ENCODE results near the gene CDC6. TPM values are rescaled to one million over a fixed set of nuclear protein-coding genes. Genes with fewer than 3 reads are reported as not detected.

Gene CDC6
- total RNA-seq, 1 experiment from 2014 or later: 96.8 TPM

GRCh38 chr17:40348562-40349476 is 61.1 kb downstream of the CDC6 start:
- POLR2A ChIA-PET: interaction anchor here (0.9 to 4.7 kb wide), 10 partner anchors 9 to 248 kb away, joined by 3 to 24 read pairs (median 4); partner anchors contain the start of genes NR1D1 and WIPF2
- Mint-ChIP-seq H3K4me1 (ENCODE audit: insufficient read depth, unreplicated experiment) (peaks cover 50% of the 10 kb centered on the region), H3K27ac (ENCODE audit: low read depth, unreplicated experiment) (peak overlapping the region; percentile 77), H3K4me3 (ENCODE audit: unreplicated experiment) (peak overlapping the region; percentile 56), H3K27me3 (ENCODE audit: insufficient read depth, unreplicated experiment) (no peaks in the 10 kb centered on the region), H3K36me3 (ENCODE audit: insufficient read depth, unreplicated experiment) (peaks cover 15% of the 10 kb centered on the region), H3K9me3 (ENCODE audit: unreplicated experiment) (no peaks in the 10 kb centered on the region)
- TF ChIP-seq, protein P1, sequence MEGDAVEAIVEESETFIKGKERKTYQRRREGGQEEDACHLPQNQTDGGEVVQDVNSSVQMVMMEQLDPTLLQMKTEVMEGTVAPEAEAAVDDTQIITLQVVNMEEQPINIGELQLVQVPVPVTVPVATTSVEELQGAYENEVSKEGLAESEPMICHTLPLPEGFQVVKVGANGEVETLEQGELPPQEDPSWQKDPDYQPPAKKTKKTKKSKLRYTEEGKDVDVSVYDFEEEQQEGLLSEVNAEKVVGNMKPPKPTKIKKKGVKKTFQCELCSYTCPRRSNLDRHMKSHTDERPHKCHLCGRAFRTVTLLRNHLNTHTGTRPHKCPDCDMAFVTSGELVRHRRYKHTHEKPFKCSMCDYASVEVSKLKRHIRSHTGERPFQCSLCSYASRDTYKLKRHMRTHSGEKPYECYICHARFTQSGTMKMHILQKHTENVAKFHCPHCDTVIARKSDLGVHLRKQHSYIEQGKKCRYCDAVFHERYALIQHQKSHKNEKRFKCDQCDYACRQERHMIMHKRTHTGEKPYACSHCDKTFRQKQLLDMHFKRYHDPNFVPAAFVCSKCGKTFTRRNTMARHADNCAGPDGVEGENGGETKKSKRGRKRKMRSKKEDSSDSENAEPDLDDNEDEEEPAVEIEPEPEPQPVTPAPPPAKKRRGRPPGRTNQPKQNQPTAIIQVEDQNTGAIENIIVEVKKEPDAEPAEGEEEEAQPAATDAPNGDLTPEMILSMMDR (IDR thresholded peaks at IDR 0.05; ENCODE audit: unreplicated experiment): no peak
- CTCF ChIA-PET: interaction anchor here (0.6 to 2.4 kb wide), 6 partner anchors 31 to 139 kb away, joined by 4 to 15 read pairs (median 6); partner anchors contain the start of gene RARA
- peak; percentile 63 for DNase-seq (ENCODE audit: unreplicated experiment)
- intact Hi-C loops (cut with micrococcal nuclease): no loop called here
- BruUV-seq (replicated peaks): no TSS peak

- H3K4me3 Mint-ChIP-seq (ENCODE audit: unreplicated experiment): peak overlapping the region; percentile 56
- ChIA-PET POLR2A (interaction anchor here (0.9 to 4.7 kb wide), 8 partner anchors 9 to 249 kb away, joined by 3 to 24 read pairs (median 4); partner anchors contain the start of genes NR1D1 and WIPF2), CTCF (interaction anchor here (1.5 to 15.7 kb wide), 3 partner anchors 40 to 47 kb away, joined by 6 to 396 read pairs (median 15); partner anchors contain the start of gene RARA)
- DNase-seq (ENCODE audit: unreplicated experiment): peak; percentile 94
- H3K27me3 Mint-ChIP-seq (ENCODE audit: insufficient read depth, unreplicated experiment): no peaks in the 10 kb centered on the region
- H3K9me3 Mint-ChIP-seq (ENCODE audit: unreplicated experiment): no peaks in the 10 kb centered on the region
- no TSS peak for BruUV-seq (replicated peaks)
- intact Hi-C loops (cut with micrococcal nuclease): no loop called here
- H3K27ac Mint-ChIP-seq (ENCODE audit: low read depth, unreplicated experiment): peak overlapping the region; percentile 77
- H3K36me3 Mint-ChIP-seq (ENCODE audit: insufficient read depth, unreplicated experiment): peaks cover 15% of the 10 kb centered on the region
- TF ChIP-seq, protein P1 (IDR thresholded peaks at IDR 0.05; ENCODE audit: unreplicated experiment): no peak
- H3K4me1 Mint-ChIP-seq (ENCODE audit: insufficient read depth, unreplicated experiment): peaks cover 47% of the 10 kb centered on the region
Observed at GRCh38 chr17:40349477-40349894, 61.8 kb downstream of the CDC6 start.

GRCh38 chr17:40349895-40350688 is 62.4 kb downstream of the CDC6 start:
- Mint-ChIP-seq H3K9me3 (ENCODE audit: unreplicated experiment) (no peaks in the 10 kb centered on the region), H3K4me3 (ENCODE audit: unreplicated experiment) (peak overlapping the region; percentile 56), H3K27me3 (ENCODE audit: insufficient read depth, unreplicated experiment) (no peaks in the 10 kb centered on the region), H3K4me1 (ENCODE audit: insufficient read depth, unreplicated experiment) (peaks cover 41% of the 10 kb centered on the region), H3K27ac (ENCODE audit: low read depth, unreplicated experiment) (peak overlapping the region; percentile 77), H3K36me3 (ENCODE audit: insufficient read depth, unreplicated experiment) (peaks cover 19% of the 10 kb centered on the region)
- intact Hi-C loops (cut with micrococcal nuclease): no loop called here
- TF ChIP-seq, protein P1 (IDR thresholded peaks at IDR 0.05; ENCODE audit: unreplicated experiment): no peak
- peak; percentile 65 for DNase-seq (ENCODE audit: unreplicated experiment)
- ChIA-PET POLR2A (interaction anchor here (1.0 to 4.7 kb wide), 6 partner anchors 8 to 160 kb away, joined by 3 to 24 read pairs (median 5); no protein-coding TSS in a partner anchor), CTCF (interaction anchor here (15.7 kb wide), 1 partner anchor 43 kb away, joined by 396 read pairs; the partner anchor contains the start of gene RARA)
- BruUV-seq (replicated peaks): no TSS peak

Data from MCF 10A (cell line).